VCaP (cell line): Measurements from ENCODE around the gene SHROOM3.

ENCODE experiments used
- H3K27ac ChIP-seq: fragments of 450-650 bp; 2 replicates; pipeline ENCODE4 v1.5.1; 2017
- CTCF ChIP-seq: fragments of 450-650 bp; conservative IDR thresholded peaks from 2 replicates; pipeline ENCODE4 v1.5.1; 2017; ENCODE audit warnings: mild to moderate bottlenecking, moderate library complexity

The SHROOM3 gene

DNA sequence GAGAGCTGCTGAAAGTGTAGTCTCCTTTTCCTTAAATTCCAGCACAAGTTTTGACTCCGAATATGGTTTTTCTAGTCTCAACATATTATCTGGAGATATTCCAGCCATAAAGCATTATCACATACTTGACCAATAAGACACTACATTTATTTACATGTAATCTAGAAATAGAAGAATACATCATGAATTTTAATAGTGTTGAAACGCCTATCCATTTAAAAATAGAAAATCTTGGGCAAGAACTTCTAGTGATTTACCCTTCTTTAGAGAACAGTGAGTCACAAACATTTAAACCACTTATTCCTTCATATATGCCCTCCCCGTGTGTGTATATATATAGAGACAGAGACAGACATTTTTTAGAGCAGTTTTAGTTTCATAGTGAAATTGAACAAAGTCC, 301.4 kb downstream of the SHROOM3 start:
- H3K27ac ChIP-seq, result no peak overlapping the region
- TF ChIP-seq CTCF, result no peak

- H3K27ac ChIP-seq, result peak overlapping the region; percentile 21
- no peak for TF ChIP-seq CTCF
These were observed 302.2 kb downstream of the SHROOM3 start for GRCh38 chr4:76737180-76737579.

GRCh38 chr4:76737771-76738085, 302.7 kb downstream of the SHROOM3 start:
- TF ChIP-seq CTCF, result no peak
- H3K27ac ChIP-seq, result peak overlapping the region; percentile 21

DNA sequence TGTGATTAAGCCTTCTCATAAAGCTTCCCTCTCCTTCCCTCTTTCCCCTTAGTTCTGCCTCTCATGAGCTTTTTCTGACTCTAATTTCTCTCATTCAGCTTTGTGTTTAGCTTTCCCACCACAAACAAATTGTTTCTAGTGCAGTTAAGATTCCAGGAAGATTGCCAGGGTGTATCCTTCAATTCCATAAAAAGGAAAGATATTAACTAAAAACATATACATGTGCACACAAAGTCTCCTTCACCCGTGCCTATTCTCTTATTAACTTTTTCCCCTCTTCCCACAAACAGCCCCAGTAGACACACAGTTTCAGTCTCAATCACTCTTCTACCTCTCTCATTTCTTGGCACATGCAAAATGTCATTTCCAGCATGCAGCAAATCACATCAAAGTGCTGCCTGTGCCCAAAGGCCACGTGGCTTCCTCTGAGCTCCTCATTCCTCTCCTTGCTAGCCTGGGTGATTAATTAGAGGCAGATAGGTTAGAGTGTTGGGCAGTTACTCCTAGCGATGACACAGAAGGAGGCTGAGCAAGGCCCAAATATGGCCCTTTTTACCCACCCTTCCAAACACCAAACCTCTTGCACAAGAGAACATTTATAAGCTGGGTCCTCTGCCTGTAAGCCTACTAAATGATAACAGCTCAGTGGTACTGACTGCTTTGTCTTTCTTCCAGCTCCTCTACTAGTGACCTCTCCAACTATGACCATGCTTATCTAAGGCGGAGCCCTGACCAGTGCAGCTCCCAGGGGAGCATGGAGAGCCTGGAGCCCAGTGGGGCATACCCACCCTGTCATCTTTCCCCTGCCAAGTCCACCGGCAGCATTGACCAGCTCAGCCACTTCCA, 303.3 kb downstream of the SHROOM3 start:
- TF ChIP-seq CTCF, result no peak
- peak overlapping the region; percentile 21 for H3K27ac ChIP-seq

DNA sequence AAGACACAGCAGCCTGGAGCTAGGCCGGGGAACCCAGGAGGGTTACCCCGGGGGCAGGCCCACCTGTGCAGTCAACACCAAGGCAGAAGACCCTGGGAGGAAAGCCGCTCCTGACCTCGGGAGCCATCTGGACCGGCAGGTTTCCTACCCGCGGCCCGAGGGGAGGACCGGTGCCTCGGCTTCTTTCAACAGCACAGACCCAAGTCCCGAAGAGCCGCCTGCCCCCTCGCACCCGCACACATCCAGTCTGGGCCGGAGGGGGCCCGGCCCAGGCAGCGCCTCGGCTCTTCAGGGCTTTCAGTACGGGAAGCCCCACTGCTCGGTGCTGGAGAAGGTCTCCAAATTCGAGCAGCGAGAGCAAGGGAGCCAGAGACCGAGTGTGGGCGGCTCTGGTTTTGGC, 305.2 kb downstream of the SHROOM3 start:
- no peak overlapping the region for H3K27ac ChIP-seq

DNA sequence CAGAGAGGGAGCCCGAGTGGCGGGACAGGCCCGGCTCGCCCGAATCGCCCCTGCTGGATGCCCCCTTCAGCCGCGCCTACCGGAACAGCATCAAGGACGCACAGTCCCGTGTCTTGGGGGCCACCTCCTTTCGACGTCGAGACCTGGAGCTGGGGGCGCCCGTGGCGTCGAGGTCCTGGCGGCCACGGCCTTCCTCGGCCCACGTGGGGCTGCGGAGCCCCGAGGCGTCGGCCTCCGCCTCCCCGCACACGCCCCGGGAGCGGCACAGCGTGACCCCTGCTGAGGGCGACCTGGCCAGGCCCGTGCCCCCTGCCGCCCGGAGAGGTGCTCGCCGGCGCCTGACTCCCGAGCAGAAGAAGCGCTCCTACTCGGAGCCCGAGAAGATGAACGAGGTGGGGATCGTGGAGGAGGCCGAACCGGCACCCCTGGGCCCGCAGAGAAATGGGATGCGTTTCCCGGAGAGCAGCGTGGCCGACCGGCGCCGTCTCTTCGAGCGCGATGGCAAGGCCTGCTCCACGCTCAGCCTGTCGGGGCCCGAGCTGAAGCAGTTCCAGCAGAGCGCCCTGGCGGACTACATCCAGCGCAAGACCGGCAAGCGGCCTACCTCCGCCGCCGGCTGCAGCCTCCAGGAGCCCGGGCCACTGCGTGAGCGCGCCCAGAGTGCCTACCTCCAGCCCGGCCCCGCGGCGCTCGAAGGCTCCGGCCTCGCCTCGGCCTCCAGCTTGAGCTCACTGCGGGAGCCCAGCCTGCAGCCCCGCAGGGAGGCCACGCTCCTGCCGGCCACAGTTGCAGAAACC, 306.0 kb downstream of the SHROOM3 start:
- H3K27ac ChIP-seq, result no peak overlapping the region
- no peak for TF ChIP-seq CTCF

More for the DNA sequence above, 305.2 kb downstream of the SHROOM3 start:
- TF ChIP-seq CTCF, result no peak

- no peak overlapping the region for H3K27ac ChIP-seq
- no peak for TF ChIP-seq CTCF
These were observed 306.6 kb downstream of the SHROOM3 start for GRCh38 chr4:76741663-76742020.
